ENCODE measurements around the gene SLC41A3.
A peak's percentile ranks its signal among the peaks of the same experiment; 100 is the strongest.
"Not testable (repeated sequence)": the region's sequence is repeated elsewhere in the genome, so short reads cannot be mapped to it uniquely, and the experiment has no call there.

SLC41A3 gene

DNA sequence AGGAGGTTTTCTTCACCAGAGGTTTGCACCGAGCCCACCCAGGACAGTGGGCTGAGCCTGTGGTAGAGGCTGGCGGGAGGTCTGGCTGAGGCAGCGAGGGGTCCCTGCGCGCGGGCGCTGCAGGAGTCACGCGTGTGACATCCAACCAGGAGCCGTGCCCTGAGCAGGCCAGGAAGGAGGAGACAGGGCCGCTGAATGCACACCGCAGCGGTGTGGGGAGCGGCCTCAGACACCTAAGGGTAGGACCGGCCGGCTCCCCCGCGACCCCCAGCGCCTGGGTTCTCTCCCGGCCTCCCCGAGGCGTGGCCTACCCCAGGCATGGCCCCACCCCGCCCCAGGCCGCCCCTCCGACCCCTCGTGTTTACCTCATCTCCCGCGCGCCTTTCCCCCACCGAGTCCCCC is 412 bp downstream of the SLC41A3 start:
- Histone ChIP-seq H3K9ac (ENCODE audit: low read depth, low read length) (no peak overlapping the region), H3K4me3 (ENCODE audit: low read depth, low read length) (peak overlapping the region; percentile 62), H3K36me3 (ENCODE audit: control insufficient read depth, insufficient read depth, low read length) (no peaks in the 10 kb centered on the region), H3K27me3 (ENCODE audit: control insufficient read depth, insufficient read depth, low read length) (no peaks in the 10 kb centered on the region), H3K4me1 (ENCODE audit: control insufficient read depth, insufficient read depth, low read length) (peaks cover 3% of the 10 kb centered on the region), H3K9me3 (ENCODE audit: control insufficient read depth, insufficient read depth, low read length) (peaks cover 15% of the 10 kb centered on the region)

- H3K36me3 ChIP-seq (ENCODE audit: control insufficient read depth, insufficient read depth, low read length): no peaks in the 10 kb centered on the region
- peaks cover 3% of the 10 kb centered on the region for H3K4me1 ChIP-seq (ENCODE audit: control insufficient read depth, insufficient read depth, low read length)
- peaks cover 13% of the 10 kb centered on the region for H3K9me3 ChIP-seq (ENCODE audit: control insufficient read depth, insufficient read depth, low read length)
- H3K27me3 ChIP-seq (ENCODE audit: control insufficient read depth, insufficient read depth, low read length): no peaks in the 10 kb centered on the region
- H3K9ac ChIP-seq (ENCODE audit: low read depth, low read length): no peak overlapping the region
- H3K4me3 ChIP-seq (ENCODE audit: low read depth, low read length): peak overlapping the region; percentile 62
These were observed 832 bp downstream of the SLC41A3 start for GRCh38 chr3:126083138-126083445.

- peak overlapping the region; percentile 62 for H3K4me3 ChIP-seq (ENCODE audit: low read depth, low read length)
- peaks cover 13% of the 10 kb centered on the region for H3K9me3 ChIP-seq (ENCODE audit: control insufficient read depth, insufficient read depth, low read length)
- no peak overlapping the region for H3K9ac ChIP-seq (ENCODE audit: low read depth, low read length)
- H3K36me3 ChIP-seq (ENCODE audit: control insufficient read depth, insufficient read depth, low read length): no peaks in the 10 kb centered on the region
- peaks cover 3% of the 10 kb centered on the region for H3K4me1 ChIP-seq (ENCODE audit: control insufficient read depth, insufficient read depth, low read length)
- no peaks in the 10 kb centered on the region for H3K27me3 ChIP-seq (ENCODE audit: control insufficient read depth, insufficient read depth, low read length)
These were observed 1.4 kb downstream of the SLC41A3 start for GRCh38 chr3:126082362-126083137.

DNA sequence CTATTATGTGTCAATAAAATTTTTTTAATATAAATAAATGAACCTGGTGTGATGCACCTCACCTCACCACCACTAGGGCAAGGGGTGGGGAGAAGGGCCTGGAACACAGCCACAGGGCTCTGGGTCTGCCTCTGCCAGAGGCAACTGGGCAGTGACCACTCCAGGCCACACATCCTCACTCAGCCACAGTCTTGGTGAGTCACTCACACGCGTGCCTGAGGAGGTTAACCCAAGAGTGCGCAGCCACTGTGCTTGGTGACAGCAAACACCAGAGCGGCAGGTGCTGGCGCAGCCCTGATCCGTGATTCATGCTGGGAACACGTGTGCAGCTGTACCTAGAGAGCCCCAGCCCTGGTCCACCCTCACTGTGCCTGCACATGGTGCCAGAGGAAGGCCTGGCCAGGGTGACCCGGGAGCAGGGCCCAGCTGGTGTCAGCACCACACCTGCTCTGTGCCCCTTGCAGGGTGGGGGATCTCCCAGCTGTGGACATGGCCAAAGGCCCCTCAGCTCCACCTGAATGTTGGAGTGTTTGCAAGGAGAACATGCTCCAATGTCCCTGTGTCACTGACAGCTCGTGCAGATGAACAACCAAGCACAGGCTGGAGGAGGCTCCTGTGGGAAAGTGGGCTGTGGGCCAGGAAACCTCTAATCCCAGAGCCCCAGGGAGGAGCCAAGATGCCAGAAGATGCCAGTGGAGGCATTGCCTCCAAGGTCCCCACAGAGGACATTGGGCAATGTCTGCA is 2.1 kb downstream of the SLC41A3 start:
- H3K9ac ChIP-seq (ENCODE audit: low read depth, low read length): no peak overlapping the region
- H3K27me3 ChIP-seq (ENCODE audit: control insufficient read depth, insufficient read depth, low read length): no peaks in the 10 kb centered on the region
- peaks cover 8% of the 10 kb centered on the region for H3K9me3 ChIP-seq (ENCODE audit: control insufficient read depth, insufficient read depth, low read length)
- H3K4me1 ChIP-seq (ENCODE audit: control insufficient read depth, insufficient read depth, low read length): peaks cover 3% of the 10 kb centered on the region
- no peak overlapping the region for H3K4me3 ChIP-seq (ENCODE audit: low read depth, low read length)
- H3K36me3 ChIP-seq (ENCODE audit: control insufficient read depth, insufficient read depth, low read length): no peaks in the 10 kb centered on the region

GRCh38 chr3:126080970-126081369 is 3.0 kb downstream of the SLC41A3 start:
- Histone ChIP-seq H3K9ac (ENCODE audit: low read depth, low read length) (no peak overlapping the region), H3K4me3 (ENCODE audit: low read depth, low read length) (no peak overlapping the region), H3K9me3 (ENCODE audit: control insufficient read depth, insufficient read depth, low read length) (peaks cover 2% of the 10 kb centered on the region), H3K4me1 (ENCODE audit: control insufficient read depth, insufficient read depth, low read length) (peaks cover 3% of the 10 kb centered on the region), H3K36me3 (ENCODE audit: control insufficient read depth, insufficient read depth, low read length) (no peaks in the 10 kb centered on the region), H3K27me3 (ENCODE audit: control insufficient read depth, insufficient read depth, low read length) (no peaks in the 10 kb centered on the region)

GRCh38 chr3:126078866-126079265 is 5.1 kb downstream of the SLC41A3 start:
- H3K36me3 ChIP-seq (ENCODE audit: control insufficient read depth, insufficient read depth, low read length): no peaks in the 10 kb centered on the region
- H3K4me3 ChIP-seq (ENCODE audit: low read depth, low read length): no peak overlapping the region
- H3K9me3 ChIP-seq (ENCODE audit: control insufficient read depth, insufficient read depth, low read length): no peaks in the 10 kb centered on the region
- H3K4me1 ChIP-seq (ENCODE audit: control insufficient read depth, insufficient read depth, low read length): no peaks in the 10 kb centered on the region
- H3K27me3 ChIP-seq (ENCODE audit: control insufficient read depth, insufficient read depth, low read length): no peaks in the 10 kb centered on the region
- H3K9ac ChIP-seq (ENCODE audit: low read depth, low read length): no peak overlapping the region

DNA sequence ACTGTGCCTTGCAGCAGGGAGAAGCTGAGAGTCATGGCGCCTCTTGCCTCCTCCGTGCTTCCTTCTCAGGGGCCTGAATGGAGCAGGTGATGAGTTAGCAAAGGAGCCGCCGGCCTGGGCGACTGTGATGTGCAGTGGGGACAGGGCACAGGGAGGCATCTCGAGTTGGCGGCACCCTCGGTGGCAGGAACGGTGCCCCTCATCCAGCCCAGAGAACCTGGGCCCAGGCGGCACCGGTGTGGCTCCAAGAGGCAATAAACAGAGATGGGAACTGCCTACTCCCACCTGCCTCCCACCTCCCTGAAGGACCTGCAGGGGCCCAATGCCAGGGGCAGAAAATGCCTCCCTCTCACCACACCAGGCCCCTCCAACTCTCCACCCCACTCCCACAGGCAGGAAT is 6.2 kb downstream of the SLC41A3 start:
- Histone ChIP-seq H3K9me3 (ENCODE audit: control insufficient read depth, insufficient read depth, low read length) (no peaks in the 10 kb centered on the region), H3K27me3 (ENCODE audit: control insufficient read depth, insufficient read depth, low read length) (no peaks in the 10 kb centered on the region), H3K4me1 (ENCODE audit: control insufficient read depth, insufficient read depth, low read length) (no peaks in the 10 kb centered on the region), H3K4me3 (ENCODE audit: low read depth, low read length) (no peak overlapping the region), H3K36me3 (ENCODE audit: control insufficient read depth, insufficient read depth, low read length) (no peaks in the 10 kb centered on the region), H3K9ac (ENCODE audit: low read depth, low read length) (no peak overlapping the region)

- Histone ChIP-seq H3K4me3 (ENCODE audit: low read depth, low read length) (no peak overlapping the region), H3K9ac (ENCODE audit: low read depth, low read length) (no peak overlapping the region), H3K27me3 (ENCODE audit: control insufficient read depth, insufficient read depth, low read length) (no peaks in the 10 kb centered on the region), H3K4me1 (ENCODE audit: control insufficient read depth, insufficient read depth, low read length) (no peaks in the 10 kb centered on the region), H3K36me3 (ENCODE audit: control insufficient read depth, insufficient read depth, low read length) (no peaks in the 10 kb centered on the region), H3K9me3 (ENCODE audit: control insufficient read depth, insufficient read depth, low read length) (no peaks in the 10 kb centered on the region)
These were observed 7.8 kb downstream of the SLC41A3 start for GRCh38 chr3:126076140-126076539.

DNA sequence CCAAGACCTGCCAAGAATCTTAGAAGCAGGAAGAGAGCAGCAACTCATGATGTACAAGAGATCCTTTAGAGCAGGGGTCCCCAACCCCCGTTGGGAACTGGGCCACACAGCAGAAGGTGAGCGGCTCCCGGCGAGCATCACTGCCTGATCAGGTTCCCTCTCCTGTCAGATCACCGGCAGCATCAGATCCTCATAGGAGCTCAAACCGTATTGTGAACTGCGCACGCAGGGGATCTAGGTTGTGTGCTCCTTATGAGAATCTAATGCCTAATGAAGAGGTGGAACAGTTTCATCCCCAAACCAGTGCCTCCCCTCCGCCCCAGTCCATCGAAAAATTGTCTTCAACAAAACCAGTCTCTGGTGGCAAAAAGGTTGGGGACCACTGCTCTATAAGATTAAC is 13.8 kb downstream of the SLC41A3 start:
- H3K4me3 ChIP-seq (ENCODE audit: low read depth, low read length): no peak overlapping the region
- H3K4me1 ChIP-seq (ENCODE audit: control insufficient read depth, insufficient read depth, low read length): no peaks in the 10 kb centered on the region
- no peaks in the 10 kb centered on the region for H3K9me3 ChIP-seq (ENCODE audit: control insufficient read depth, insufficient read depth, low read length)
- H3K27me3 ChIP-seq (ENCODE audit: control insufficient read depth, insufficient read depth, low read length): no peaks in the 10 kb centered on the region
- H3K36me3 ChIP-seq (ENCODE audit: control insufficient read depth, insufficient read depth, low read length): no peaks in the 10 kb centered on the region
- H3K9ac ChIP-seq (ENCODE audit: low read depth, low read length): no peak overlapping the region

GRCh38 chr3:126067959-126068358 is 16.0 kb downstream of the SLC41A3 start:
- Histone ChIP-seq H3K4me1 (ENCODE audit: control insufficient read depth, insufficient read depth, low read length) (no peaks in the 10 kb centered on the region), H3K9ac (ENCODE audit: low read depth, low read length) (no peak overlapping the region), H3K36me3 (ENCODE audit: control insufficient read depth, insufficient read depth, low read length) (no peaks in the 10 kb centered on the region), H3K4me3 (ENCODE audit: low read depth, low read length) (no peak overlapping the region), H3K27me3 (ENCODE audit: control insufficient read depth, insufficient read depth, low read length) (no peaks in the 10 kb centered on the region), H3K9me3 (ENCODE audit: control insufficient read depth, insufficient read depth, low read length) (no peaks in the 10 kb centered on the region)

GRCh38 chr3:126066676-126067075 is 17.2 kb downstream of the SLC41A3 start:
- H3K4me1 ChIP-seq (ENCODE audit: control insufficient read depth, insufficient read depth, low read length); H3K4me3 ChIP-seq (ENCODE audit: low read depth, low read length); H3K9ac ChIP-seq (ENCODE audit: low read depth, low read length); H3K9me3 ChIP-seq (ENCODE audit: control insufficient read depth, insufficient read depth, low read length); H3K27me3 ChIP-seq (ENCODE audit: control insufficient read depth, insufficient read depth, low read length); H3K36me3 ChIP-seq (ENCODE audit: control insufficient read depth, insufficient read depth, low read length): not testable (repeated sequence)

GRCh38 chr3:126065876-126066275 is 18.0 kb downstream of the SLC41A3 start:
- Histone ChIP-seq H3K9ac (ENCODE audit: low read depth, low read length) (no peak overlapping the region), H3K9me3 (ENCODE audit: control insufficient read depth, insufficient read depth, low read length) (no peaks in the 10 kb centered on the region), H3K36me3 (ENCODE audit: control insufficient read depth, insufficient read depth, low read length) (no peaks in the 10 kb centered on the region), H3K4me3 (ENCODE audit: low read depth, low read length) (no peak overlapping the region), H3K27me3 (ENCODE audit: control insufficient read depth, insufficient read depth, low read length) (no peaks in the 10 kb centered on the region), H3K4me1 (ENCODE audit: control insufficient read depth, insufficient read depth, low read length) (no peaks in the 10 kb centered on the region)

All from iPS-15b (cell line).